Measurements from ENCODE around the gene FHOD3.

The FHOD3 gene

GRCh38 chr18:36415171-36415570, 117.7 kb downstream of the FHOD3 start:
- no peak for DNase-seq

DNA sequence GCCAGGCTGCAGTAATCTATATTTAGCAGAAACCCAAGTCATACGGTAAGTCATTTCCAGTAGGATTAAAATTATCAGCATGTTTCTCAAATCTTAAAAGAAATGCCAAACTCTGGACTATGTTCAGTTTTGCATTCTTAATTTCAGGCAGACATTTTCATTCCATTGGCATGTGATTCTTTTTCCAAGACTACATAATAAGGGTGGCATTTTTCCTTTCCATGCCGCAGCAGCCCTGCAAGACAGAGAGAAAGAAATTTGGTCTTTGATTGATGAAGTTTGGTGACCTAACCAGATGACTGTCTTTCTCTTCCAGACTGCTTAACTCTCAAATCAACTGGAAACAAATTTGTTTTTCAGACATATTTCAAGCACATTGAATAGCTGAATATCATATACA, 118.1 kb downstream of the FHOD3 start:
- no peak for DNase-seq

- no peak for DNase-seq
Measured at GRCh38 chr18:36419188-36419899, 121.8 kb downstream of the FHOD3 start.

GRCh38 chr18:36419900-36420531, 122.5 kb downstream of the FHOD3 start:
- peak; percentile 10 for DNase-seq

DNA sequence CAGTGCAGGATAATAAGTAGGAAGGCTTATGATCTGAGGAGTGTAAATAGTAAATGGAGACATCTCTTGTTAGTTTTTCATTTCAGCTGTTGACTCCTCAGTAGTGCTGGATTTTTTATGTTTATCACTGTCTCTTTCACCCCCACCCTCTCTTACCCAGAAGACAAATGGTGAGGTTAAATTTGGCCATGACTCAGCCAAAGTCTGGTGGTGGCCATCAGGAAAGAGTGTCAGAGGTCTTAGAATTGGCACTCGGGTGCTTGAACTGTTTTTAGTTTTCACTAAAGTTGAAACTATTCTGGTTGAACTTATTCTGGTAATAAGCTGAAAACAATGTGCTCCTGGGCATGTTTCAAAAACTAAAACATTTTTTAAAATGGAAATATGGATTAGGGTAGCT, 123.3 kb downstream of the FHOD3 start:
- DNase-seq, result no peak

DNA sequence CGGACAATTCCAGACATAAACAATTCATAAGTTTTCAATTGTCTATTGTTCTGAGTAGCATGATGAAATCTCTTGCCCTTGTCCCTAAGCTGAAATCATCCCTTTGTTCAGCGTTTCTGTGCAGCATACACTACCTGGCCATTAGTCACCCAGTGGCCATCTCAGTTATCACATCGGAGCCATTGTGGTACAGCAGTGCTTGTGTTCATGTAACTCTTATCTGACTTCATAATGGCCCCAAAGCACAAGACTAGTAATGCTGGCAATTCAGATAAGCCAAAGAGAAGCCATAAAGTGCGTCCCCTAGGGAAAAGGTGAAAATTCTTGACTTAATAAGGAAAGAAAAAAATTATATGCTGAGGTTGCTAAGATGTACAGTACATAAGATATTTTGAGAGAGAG, 127.2 kb downstream of the FHOD3 start:
- no peak for DNase-seq

DNA sequence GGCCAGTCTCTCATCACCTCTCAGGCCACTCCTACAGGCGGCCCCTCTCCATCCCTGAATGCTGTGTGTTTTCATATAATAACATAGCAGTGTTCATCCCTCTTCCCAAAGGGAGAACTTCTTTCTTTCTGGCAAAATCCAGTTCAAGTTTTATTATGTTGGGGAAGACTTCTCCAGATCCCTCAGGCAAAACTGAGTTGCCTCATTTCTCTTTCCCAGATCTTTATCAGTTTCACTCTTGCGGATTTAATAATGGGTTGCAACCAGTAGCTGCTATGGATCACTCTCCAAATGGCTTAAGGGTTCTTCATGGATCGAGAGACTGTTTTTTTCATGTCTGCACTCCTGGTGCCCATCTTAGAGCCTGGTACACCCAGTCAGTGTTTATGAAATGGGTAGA, 129.9 kb downstream of the FHOD3 start:
- DNase-seq, result no peak

GRCh38 chr18:36427831-36428230, 130.3 kb downstream of the FHOD3 start:
- DNase-seq, result no peak

DNA sequence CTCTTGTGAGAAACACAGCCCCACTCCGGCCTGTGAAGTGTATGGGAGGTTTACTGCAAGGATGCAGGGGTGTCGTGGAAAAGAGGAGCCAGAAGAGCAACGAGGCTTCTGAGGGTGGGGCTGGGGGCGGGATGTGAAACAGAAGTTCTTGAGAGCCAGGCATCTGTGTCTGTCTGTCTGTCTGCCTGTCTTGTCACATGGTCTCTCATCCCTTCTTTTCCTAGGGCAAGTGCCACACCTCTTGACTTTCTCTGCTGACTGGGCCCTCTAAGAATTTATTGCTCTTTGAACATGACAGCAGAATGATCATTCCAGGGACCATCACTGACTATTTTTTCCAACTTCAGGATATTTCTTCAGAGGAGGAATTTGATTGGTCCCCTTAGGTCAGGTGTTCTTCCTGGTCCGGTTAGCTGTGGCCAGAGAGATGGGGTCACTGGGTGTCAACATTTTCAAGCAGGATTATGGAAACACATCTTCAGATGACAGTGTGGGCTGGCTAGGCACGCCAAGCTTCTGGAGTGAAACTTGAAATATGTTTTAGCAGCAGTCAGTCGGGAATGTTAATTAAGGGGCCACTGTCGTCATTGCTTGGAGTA, 131.0 kb downstream of the FHOD3 start:
- DNase-seq, result no peak

DNA sequence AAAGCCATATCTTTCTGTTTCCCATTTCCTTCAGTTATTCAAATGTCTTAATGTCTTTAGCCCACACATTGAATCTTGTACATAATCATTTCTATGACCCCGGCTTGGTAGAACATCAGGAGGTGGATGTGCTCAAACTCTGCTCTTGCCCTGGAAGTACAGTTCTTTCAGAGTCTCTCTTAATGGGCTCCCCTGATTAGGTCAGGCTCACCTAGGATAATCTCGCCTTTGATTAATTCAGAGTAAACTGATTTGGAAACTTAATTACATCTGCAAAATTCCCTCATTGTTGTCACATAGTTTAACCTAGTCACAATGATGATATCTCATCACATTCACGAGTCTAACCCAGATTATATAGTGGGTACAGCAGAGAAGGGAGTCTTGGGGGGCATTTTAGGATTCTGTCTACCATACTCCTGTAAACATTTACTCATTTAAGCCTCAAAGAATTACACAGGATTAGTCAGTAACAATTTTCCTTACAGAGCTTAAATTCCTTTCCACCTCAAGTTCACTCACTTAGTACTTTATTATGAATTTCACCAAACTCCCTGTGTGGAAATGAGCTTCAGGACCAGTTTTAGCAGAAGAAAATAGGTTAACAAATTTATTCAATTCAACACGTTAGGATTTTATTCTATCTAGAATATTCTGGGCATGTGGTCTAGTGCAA, 135.5 kb downstream of the FHOD3 start:
- no peak for DNase-seq

- no peak for DNase-seq
Measured at GRCh38 chr18:36436387-36436786, 138.9 kb downstream of the FHOD3 start.

DNA sequence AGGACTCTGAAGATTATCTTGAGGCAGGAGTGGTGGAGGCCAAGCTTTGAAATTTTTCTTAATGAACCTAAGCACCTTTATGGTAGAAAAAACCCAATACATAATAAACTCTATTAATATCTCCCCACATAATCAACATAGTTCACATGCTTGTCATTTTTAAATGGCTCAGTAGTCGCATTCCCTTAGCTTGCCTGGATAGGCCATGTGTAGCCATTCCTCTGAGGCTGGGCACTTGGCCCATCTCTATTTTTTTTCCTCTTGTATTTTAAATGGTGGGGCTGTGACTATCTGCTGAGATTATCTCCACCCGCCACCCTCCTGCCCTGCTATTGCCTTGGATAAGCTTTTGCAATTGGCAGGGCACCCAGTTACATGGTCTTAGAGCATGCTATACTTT, 143.1 kb downstream of the FHOD3 start:
- DNase-seq, result no peak

GRCh38 chr18:36441426-36442240, 144.1 kb downstream of the FHOD3 start:
- no peak for DNase-seq

GRCh38 chr18:36442717-36443116, 145.2 kb downstream of the FHOD3 start:
- no peak for DNase-seq

DNA sequence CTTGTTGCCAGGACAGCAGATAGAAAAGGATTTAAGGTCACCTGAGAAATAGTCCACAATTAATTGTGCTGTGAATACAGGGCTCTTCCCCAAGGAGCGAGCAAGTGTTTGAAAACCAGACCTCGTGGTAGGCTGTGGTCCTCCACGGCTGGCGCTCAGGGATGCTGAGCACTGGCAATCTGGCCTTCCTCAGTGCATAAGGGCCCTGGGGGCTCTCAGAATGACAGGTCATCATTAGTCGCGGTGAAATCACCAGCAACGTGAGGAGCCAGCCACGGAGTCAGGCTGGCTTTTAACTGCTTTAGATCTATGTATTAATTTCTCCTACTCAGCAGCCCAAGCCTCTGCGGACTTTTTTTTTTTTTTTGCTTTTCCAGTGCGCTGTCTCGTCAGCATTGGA, 148.5 kb downstream of the FHOD3 start:
- no peak for DNase-seq

GRCh38 chr18:36448384-36449290, 151.1 kb downstream of the FHOD3 start:
- DNase-seq, result no peak

DNA sequence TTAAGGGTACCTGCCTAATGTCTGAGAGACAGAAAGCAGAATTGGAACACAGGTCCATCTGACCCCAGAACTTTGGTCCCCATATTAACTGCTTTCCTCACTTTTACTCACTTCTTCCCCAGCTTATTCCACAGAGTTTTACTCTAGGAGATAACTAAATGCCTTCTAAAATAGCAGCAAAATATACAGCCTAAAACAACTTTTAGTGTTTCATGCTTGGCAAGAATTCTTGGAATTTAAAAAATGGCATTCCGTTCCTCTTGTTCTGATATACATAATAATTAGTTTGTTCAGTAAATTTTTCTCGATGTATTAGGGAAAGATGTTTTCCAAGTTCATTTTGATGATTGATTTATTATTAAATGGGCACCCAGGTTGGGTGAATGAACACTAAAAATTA, 151.9 kb downstream of the FHOD3 start:
- no peak for DNase-seq

DNA sequence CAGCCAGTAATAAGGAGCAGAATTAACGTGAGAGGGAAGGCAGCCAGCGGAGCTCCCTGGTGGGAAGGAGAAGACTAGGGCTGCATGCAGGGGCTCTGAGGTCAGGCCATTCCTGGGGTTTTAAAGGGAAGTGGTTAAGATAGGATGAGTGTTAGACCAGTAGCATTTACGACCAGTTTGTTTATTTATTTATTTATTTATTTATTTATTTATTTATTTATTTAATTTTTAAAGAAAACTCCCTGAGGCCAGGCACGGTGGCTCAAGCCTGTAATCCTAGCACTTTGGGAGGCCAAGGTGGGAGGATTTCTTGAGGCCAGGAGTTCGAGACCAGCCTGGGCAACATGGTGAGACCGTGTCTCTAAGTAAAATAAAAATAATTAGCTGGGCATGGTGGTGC, 152.8 kb downstream of the FHOD3 start:
- no peak for DNase-seq

- DNase-seq, result no peak
Measured at GRCh38 chr18:36451454-36452251, 154.1 kb downstream of the FHOD3 start.

GRCh38 chr18:36454245-36454644, 156.7 kb downstream of the FHOD3 start:
- no peak for DNase-seq

GRCh38 chr18:36454848-36455458, 157.4 kb downstream of the FHOD3 start:
- DNase-seq, result no peak
